DOHH2 (cell line): ENCODE data around the gene MFSD1.

Source experiments
- H3F3A ChIP-seq: fragments of 200-600 bp; sonication (generic), shearing (Covaris generic); 2 replicates; pipeline ENCODE4 v1.6.0; 2016; ENCODE audit warnings: antibody characterized with exemption, mild to moderate bottlenecking; ENCODE audit not compliant: control insufficient read depth, insufficient read depth
- H3K27ac ChIP-seq: fragments of 200-600 bp; sonication (generic); 2 replicates; pipeline ENCODE4 v1.5.1; 2014; ENCODE audit warnings: low read depth, mild to moderate bottlenecking, low read length, moderate library complexity
- H3K27me3 ChIP-seq: fragments of 200-600 bp; sonication (generic); 2 replicates; pipeline ENCODE4 v1.6.1; 2014; ENCODE audit warnings: mild to moderate bottlenecking, low read length, mixed read lengths; ENCODE audit not compliant: control insufficient read depth
- H3K36me3 ChIP-seq: fragments of 200-600 bp; sonication (generic); 2 replicates; pipeline ENCODE4 v1.6.1; 2014; ENCODE audit warnings: mild to moderate bottlenecking, low read length, moderate library complexity, mixed read lengths; ENCODE audit not compliant: control insufficient read depth
- H3K4me1 ChIP-seq: fragments of 200-600 bp; sonication (generic); 2 replicates; pipeline ENCODE4 v1.6.1; 2014; ENCODE audit warnings: mild to moderate bottlenecking, low read length, mixed read lengths; ENCODE audit not compliant: control insufficient read depth
- H3K4me2 ChIP-seq: fragments of 200-600 bp; sonication (generic); 2 replicates; pipeline ENCODE4 v1.6.0; 2014; ENCODE audit warnings: mild to moderate bottlenecking, low read length, moderate library complexity
- H3K4me3 ChIP-seq: fragments of 200-600 bp; sonication (generic); 2 replicates; pipeline ENCODE4 v1.5.1; 2014; ENCODE audit warnings: mild to moderate bottlenecking, low read length, mixed read lengths
- H3K79me2 ChIP-seq: fragments of 200-600 bp; sonication (generic); 2 replicates; pipeline ENCODE4 v1.6.1; 2014; ENCODE audit warnings: mild to moderate bottlenecking, low read length, mixed read lengths; ENCODE audit not compliant: control insufficient read depth
- H3K9me2 ChIP-seq: fragments of 200-600 bp; sonication (generic); replicated peaks from 2 replicates; pipeline ENCODE4 v1.6.1; 2014; ENCODE audit warnings: mild to moderate bottlenecking, low read length, mixed read lengths; ENCODE audit not compliant: control insufficient read depth
- H3K9me3 ChIP-seq: fragments of 200-600 bp; sonication (generic); 2 replicates; pipeline ENCODE4 v1.6.1; 2014; ENCODE audit warnings: antibody characterized with exemption, low read length, mixed read lengths; ENCODE audit not compliant: control insufficient read depth, insufficient read depth
- H4K20me1 ChIP-seq: fragments of 200-600 bp; sonication (generic); 2 replicates; pipeline ENCODE4 v1.6.0; 2014; ENCODE audit warnings: low read depth, mild to moderate bottlenecking, antibody characterized with exemption, low read length, moderate library complexity; ENCODE audit not compliant: control insufficient read depth, insufficient read depth
- CTCF ChIP-seq: fragments of 200-600 bp; sonication (generic); IDR thresholded peaks from one replicate; pipeline ENCODE4 v1.5.1; 2014; ENCODE audit warnings: antibody characterized with exemption, mild to moderate bottlenecking, low read depth, low read length; ENCODE audit not compliant: poor library complexity, severe bottlenecking
- EZH2phosphoT487 ChIP-seq: fragments of 200-600 bp; sonication (generic); IDR thresholded peaks from 2 replicates; pipeline ENCODE4 v1.6.1; 2017; ENCODE audit warnings: borderline replicate concordance, mild to moderate bottlenecking, antibody characterized with exemption, low read length, moderate library complexity, mixed read lengths

MFSD1 gene

DNA sequence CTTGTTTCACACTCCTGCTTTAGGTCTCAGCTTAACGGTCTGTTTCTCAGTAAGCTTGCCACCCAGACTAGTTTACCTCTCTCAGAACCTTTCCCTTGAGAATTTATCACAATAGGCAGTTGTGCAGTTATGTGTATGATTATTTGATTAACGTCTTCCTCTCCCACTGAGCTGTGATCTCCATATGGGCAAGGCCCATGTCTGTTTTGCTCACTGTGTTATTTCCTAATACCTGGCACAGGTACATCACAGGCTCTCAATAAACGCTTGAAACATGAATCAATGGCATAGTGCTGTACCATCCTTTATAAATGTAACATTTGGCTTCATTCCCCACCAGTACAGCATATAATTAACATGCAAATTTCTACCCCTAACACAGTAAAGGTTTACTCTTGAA is 40.5 kb upstream of the MFSD1 start:
- Histone ChIP-seq H3K4me2 (no peak overlapping the region), H3F3A (no peaks in the 10 kb centered on the region), H3K79me2 (no peaks in the 10 kb centered on the region), H3K36me3 (no peaks in the 10 kb centered on the region), H4K20me1 (no peaks in the 10 kb centered on the region), H3K27me3 (no peaks in the 10 kb centered on the region), H3K4me3 (no peak overlapping the region), H3K4me1 (no peaks in the 10 kb centered on the region), H3K9me2 (no peaks in the 10 kb centered on the region), H3K9me3 (no peaks in the 10 kb centered on the region), H3K27ac (no peak overlapping the region)
- TF ChIP-seq EZH2phosphoT487, result no peak
- no peak for TF ChIP-seq CTCF

- no peaks in the 10 kb centered on the region for H3F3A ChIP-seq
- no peaks in the 10 kb centered on the region for H3K36me3 ChIP-seq
- no peak overlapping the region for H3K4me3 ChIP-seq
- no peaks in the 10 kb centered on the region for H3K9me2 ChIP-seq
- no peak overlapping the region for H3K4me2 ChIP-seq
- no peaks in the 10 kb centered on the region for H3K9me3 ChIP-seq
- no peak overlapping the region for H3K27ac ChIP-seq
- no peak for TF ChIP-seq EZH2phosphoT487
- no peak for TF ChIP-seq CTCF
- H3K27me3 ChIP-seq, result no peaks in the 10 kb centered on the region
- H3K4me1 ChIP-seq, result no peaks in the 10 kb centered on the region
- no peaks in the 10 kb centered on the region for H4K20me1 ChIP-seq
- H3K79me2 ChIP-seq, result no peaks in the 10 kb centered on the region
Observed at GRCh38 chr3:158762701-158763100, 39.2 kb upstream of the MFSD1 start.

DNA sequence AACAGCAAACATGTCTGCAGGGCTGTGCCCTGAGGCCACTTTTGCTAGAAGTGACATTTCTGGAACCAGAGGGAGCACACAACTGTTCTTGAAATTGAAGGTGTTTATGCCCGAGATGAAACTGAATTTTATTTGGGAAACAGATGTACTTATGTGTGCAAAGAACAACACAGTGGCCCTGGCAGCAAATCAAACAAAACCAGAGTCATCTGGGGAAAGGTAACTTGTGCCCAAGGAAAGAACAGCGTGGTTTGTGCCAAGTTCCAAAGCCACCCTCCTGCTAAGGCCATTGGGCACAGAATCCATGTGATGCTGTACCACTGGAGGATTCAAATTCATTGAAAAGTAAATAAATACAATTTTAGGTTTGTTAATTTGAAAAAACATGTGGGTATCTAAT is 38.4 kb upstream of the MFSD1 start:
- Histone ChIP-seq H3F3A (no peaks in the 10 kb centered on the region), H3K9me3 (no peaks in the 10 kb centered on the region), H4K20me1 (no peaks in the 10 kb centered on the region), H3K4me2 (no peak overlapping the region), H3K27ac (no peak overlapping the region), H3K27me3 (no peaks in the 10 kb centered on the region), H3K4me3 (no peak overlapping the region), H3K4me1 (no peaks in the 10 kb centered on the region), H3K36me3 (no peaks in the 10 kb centered on the region), H3K79me2 (no peaks in the 10 kb centered on the region), H3K9me2 (no peaks in the 10 kb centered on the region)
- TF ChIP-seq EZH2phosphoT487 (no peak), CTCF (no peak)
